ENCODE data around the gene DNAI1. TPM values are rescaled to one million over a fixed set of nuclear protein-coding genes. Genes with fewer than 3 reads are reported as not detected.

Gene DNAI1

DNA sequence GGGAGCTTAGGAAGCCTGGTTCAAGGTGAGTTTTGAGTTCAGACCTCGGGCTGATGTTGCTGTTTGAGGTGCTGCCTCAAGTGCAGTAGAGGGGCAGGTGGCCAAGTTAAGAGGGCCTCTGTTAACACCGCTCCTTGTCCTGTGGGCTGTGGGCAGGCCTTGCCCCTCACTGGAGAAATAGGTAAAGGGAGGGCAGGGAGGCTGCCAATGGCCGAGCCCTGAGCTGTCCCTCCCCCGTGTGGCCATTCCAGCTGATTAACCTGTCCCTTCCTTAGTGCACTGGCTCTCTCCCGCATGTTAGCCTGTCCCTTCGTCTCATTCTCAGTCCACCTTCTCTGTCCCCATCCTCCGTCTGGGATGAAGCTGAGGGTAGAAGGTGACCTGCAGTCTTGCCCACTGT, 109.5 kb downstream of the DNAI1 start:
- Histone ChIP-seq H3K36me3 (replicated peaks in 1 of 2; ENCODE audit: control insufficient read depth in 2 of 2, insufficient read depth in 2 of 2, low read length in 2 of 2) (peaks cover 20 to 93% of the 10 kb centered on the region in 2 donors), H3K27ac (replicated peaks; ENCODE audit: low read length) (no peak overlapping the region), H3K18ac (ENCODE audit: low read length) (peak overlapping the region; percentile 42), H4K91ac (ENCODE audit: low read depth, low read length, poor library complexity) (no peak overlapping the region), H3K9ac (ENCODE audit: low read depth, low read length, poor library complexity) (peak overlapping the region; percentile 65), H2BK5ac (ENCODE audit: low read length) (no peak overlapping the region), H2BK15ac (ENCODE audit: low read length) (peak overlapping the region; percentile 31), H3K79me1 (ENCODE audit: low read depth, low read length) (peaks cover 11% of the 10 kb centered on the region), H3K4ac (ENCODE audit: low read length) (no peak overlapping the region), H2AK5ac (ENCODE audit: low read depth, low read length) (peak overlapping the region; percentile 63), H3K9me3 (replicated peaks in 1 of 2; ENCODE audit: control insufficient read depth in 2 of 2, insufficient read depth in 1 of 2, low read depth in 1 of 2, low read length in 2 of 2) (peaks cover 2 to 13% of the 10 kb centered on the region in 2 donors), H3K4me3 (ENCODE audit: low read length in 2 of 2) (no peak overlapping the region), H3K4me2 (ENCODE audit: insufficient read depth, low read length, poor library complexity, severe bottlenecking) (no peak overlapping the region), H3K23ac (ENCODE audit: low read depth, low read length, poor library complexity) (no peak overlapping the region), H2AFZ (ENCODE audit: low read length) (no peak overlapping the region), H3K4me1 (ENCODE audit: control insufficient read depth in 2 of 2, insufficient read depth in 1 of 2, low read depth in 1 of 2, low read length in 2 of 2) (peaks cover 17 to 52% of the 10 kb centered on the region in 2 donors), H3K27me3 (ENCODE audit: control insufficient read depth in 3 of 3, insufficient read depth in 3 of 3, low read depth in 1 of 3, low read length in 3 of 3) (no peaks in the 10 kb centered on the region), H2BK120ac (ENCODE audit: low read depth, low read length) (no peak overlapping the region), H4K8ac (ENCODE audit: low read depth, low read length) (no peak overlapping the region), H3K14ac (ENCODE audit: low read length) (no peak overlapping the region), H2BK12ac (ENCODE audit: low read length) (no peak overlapping the region)
- DNase-seq (ENCODE audit: low spot score) = no peak
- no CpG with 5 or more reads among the region's 7 CpGs for WGBS, 2 donors (ENCODE audit: extremely low coverage in 2 of 2, insufficient read length in 2 of 2, insufficient replicate concordance in 1 of 2)

GRCh38 chr9:34568774-34569173, 110.2 kb downstream of the DNAI1 start:
- H3K9me3 ChIP-seq (replicated peaks in 1 of 2; ENCODE audit: control insufficient read depth in 2 of 2, insufficient read depth in 1 of 2, low read depth in 1 of 2, low read length in 2 of 2) = peaks cover 2 to 7% of the 10 kb centered on the region in 2 donors
- no peak overlapping the region for H2AK5ac ChIP-seq (ENCODE audit: low read depth, low read length)
- H3K36me3 ChIP-seq (replicated peaks in 1 of 2; ENCODE audit: control insufficient read depth in 2 of 2, insufficient read depth in 2 of 2, low read length in 2 of 2) = peaks cover 20 to 93% of the 10 kb centered on the region in 2 donors
- H4K8ac ChIP-seq (ENCODE audit: low read depth, low read length) = no peak overlapping the region
- no peak overlapping the region for H3K4me2 ChIP-seq (ENCODE audit: insufficient read depth, low read length, poor library complexity, severe bottlenecking)
- no peak for DNase-seq (ENCODE audit: low spot score)
- peak overlapping the region; percentile 41 for H3K18ac ChIP-seq (ENCODE audit: low read length)
- no peak overlapping the region for H2BK120ac ChIP-seq (ENCODE audit: low read depth, low read length)
- H4K91ac ChIP-seq (ENCODE audit: low read depth, low read length, poor library complexity) = no peak overlapping the region
- peak overlapping the region; percentile 64 for H3K14ac ChIP-seq (ENCODE audit: low read length)
- WGBS, 2 donors (ENCODE audit: extremely low coverage in 2 of 2, insufficient read length in 2 of 2, insufficient replicate concordance in 1 of 2) = no CpG with 5 or more reads among the region's 12 CpGs
- no peak overlapping the region for H3K4ac ChIP-seq (ENCODE audit: low read length)
- no peak overlapping the region for H3K27ac ChIP-seq (replicated peaks; ENCODE audit: low read length)
- no peaks in the 10 kb centered on the region for H3K27me3 ChIP-seq (ENCODE audit: control insufficient read depth in 3 of 3, insufficient read depth in 3 of 3, low read depth in 1 of 3, low read length in 3 of 3)
- peak overlapping the region; percentile 50 for H3K9ac ChIP-seq (ENCODE audit: low read depth, low read length, poor library complexity)
- H3K4me3 ChIP-seq (ENCODE audit: low read length in 2 of 2) = no peak overlapping the region
- no peak overlapping the region for H2BK15ac ChIP-seq (ENCODE audit: low read length)
- no peak overlapping the region for H3K23ac ChIP-seq (ENCODE audit: low read depth, low read length, poor library complexity)
- no peak overlapping the region for H2BK5ac ChIP-seq (ENCODE audit: low read length)
- peaks cover 11% of the 10 kb centered on the region for H3K79me1 ChIP-seq (ENCODE audit: low read depth, low read length)
- H2BK12ac ChIP-seq (ENCODE audit: low read length) = no peak overlapping the region
- H3K4me1 ChIP-seq (ENCODE audit: control insufficient read depth in 2 of 2, insufficient read depth in 1 of 2, low read depth in 1 of 2, low read length in 2 of 2) = peaks cover 22 to 58% of the 10 kb centered on the region in 2 donors
- H2AFZ ChIP-seq (ENCODE audit: low read length) = no peak overlapping the region

- Histone ChIP-seq H3K27me3 (ENCODE audit: control insufficient read depth in 3 of 3, insufficient read depth in 3 of 3, low read depth in 1 of 3, low read length in 3 of 3) (no peaks in the 10 kb centered on the region), H3K23ac (ENCODE audit: low read depth, low read length, poor library complexity) (no peak overlapping the region), H3K4me1 (ENCODE audit: control insufficient read depth in 2 of 2, insufficient read depth in 1 of 2, low read depth in 1 of 2, low read length in 2 of 2) (peaks cover 37 to 60% of the 10 kb centered on the region in 2 donors), H3K18ac (ENCODE audit: low read length) (no peak overlapping the region), H2BK120ac (ENCODE audit: low read depth, low read length) (no peak overlapping the region), H3K79me1 (ENCODE audit: low read depth, low read length) (peaks cover 7% of the 10 kb centered on the region), H3K4ac (ENCODE audit: low read length) (no peak overlapping the region), H3K14ac (ENCODE audit: low read length) (no peak overlapping the region), H3K9me3 (replicated peaks in 1 of 2; ENCODE audit: control insufficient read depth in 2 of 2, insufficient read depth in 1 of 2, low read depth in 1 of 2, low read length in 2 of 2) (peaks cover 0 to 2% of the 10 kb centered on the region in 2 donors), H3K36me3 (replicated peaks in 1 of 2; ENCODE audit: control insufficient read depth in 2 of 2, insufficient read depth in 2 of 2, low read length in 2 of 2) (peaks cover 10 to 91% of the 10 kb centered on the region in 2 donors), H4K91ac (ENCODE audit: low read depth, low read length, poor library complexity) (no peak overlapping the region), H3K4me3 (ENCODE audit: low read length in 2 of 2) (no peak overlapping the region), H2BK12ac (ENCODE audit: low read length) (no peak overlapping the region), H3K27ac (replicated peaks; ENCODE audit: low read length) (no peak overlapping the region), H2AK5ac (ENCODE audit: low read depth, low read length) (no peak overlapping the region), H3K9ac (ENCODE audit: low read depth, low read length, poor library complexity) (no peak overlapping the region), H4K8ac (ENCODE audit: low read depth, low read length) (no peak overlapping the region), H2BK5ac (ENCODE audit: low read length) (no peak overlapping the region), H2AFZ (ENCODE audit: low read length) (no peak overlapping the region), H3K4me2 (ENCODE audit: insufficient read depth, low read length, poor library complexity, severe bottlenecking) (no peak overlapping the region), H2BK15ac (ENCODE audit: low read length) (no peak overlapping the region)
- DNase-seq (ENCODE audit: low spot score) = no peak
- no CpG with 5 or more reads among the region's 11 CpGs for WGBS, 2 donors (ENCODE audit: extremely low coverage in 2 of 2, insufficient read length in 2 of 2, insufficient replicate concordance in 1 of 2)
Measured at GRCh38 chr9:34570376-34570775, 111.8 kb downstream of the DNAI1 start.

Small RNA genes within 50 kb of the gene (small RNA-seq; reads per million reads assigned to genes)
- not detected for gene RN7SKP24 (ENCODE audit: insufficient read depth)
